SK-N-MC (cell line): ENCODE data around the gene RNU1-4.
"Not testable (repeated sequence)": the region's sequence is repeated elsewhere in the genome, so short reads cannot be mapped to it uniquely, and the experiment has no call there.

Experiments used
- EZH2 ChIP-seq: fragments of 200-600 bp; sonication (generic); IDR thresholded peaks from one replicate; pipeline ENCODE4 v1.6.1; 2017; ENCODE audit warnings: antibody characterized with exemption
- POLR2AphosphoS5 ChIP-seq: IDR thresholded peaks from 2 replicates; pipeline ENCODE4 v1.6.1; 2012; ENCODE audit warnings: mild to moderate bottlenecking, low read depth, low read length, borderline replicate concordance

DNA sequence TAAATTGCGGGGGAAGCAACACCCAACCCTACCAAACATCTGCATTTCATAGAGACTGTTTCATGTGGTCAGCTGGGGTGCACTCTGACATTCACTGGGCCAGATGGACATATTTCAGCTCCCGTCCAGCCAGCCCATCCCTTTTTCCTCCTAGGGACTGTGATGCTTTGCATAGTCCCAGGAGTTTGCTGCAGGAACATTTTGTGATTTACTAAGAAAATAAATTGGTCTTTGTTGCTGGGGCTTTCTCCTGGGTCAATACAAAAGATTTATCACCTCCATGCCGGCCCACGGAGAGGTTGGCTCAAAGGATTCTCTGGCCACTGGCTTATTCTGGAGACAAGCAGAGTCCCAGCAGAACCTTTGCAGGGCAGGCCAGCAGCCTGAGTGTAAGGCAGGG, 46.0 kb downstream of the RNU1-4 start:
- TF ChIP-seq EZH2, POLR2AphosphoS5: not testable (repeated sequence)
